Measurements from ENCODE around the gene HMGN3. TPM values are rescaled to one million over a fixed set of nuclear protein-coding genes. Genes with fewer than 3 reads are reported as not detected.

Gene HMGN3
- total and polyA plus RNA-seq, 2 experiments from 2014 or later = 240 to 570 TPM

GRCh38 chr6:79225717-79226599 is 8.5 kb downstream of the HMGN3 start:
- Histone ChIP-seq H3K9me3 (ENCODE audit: low read depth) (no peaks in the 10 kb centered on the region), H3K4me3 (no peak overlapping the region), H3K27me3 (no peaks in the 10 kb centered on the region), H3K27ac (peak overlapping the region; percentile 2), H3K36me3 (no peaks in the 10 kb centered on the region), H3K4me1 (ENCODE audit: low read depth) (peaks cover 13% of the 10 kb centered on the region)
- no peak for TF ChIP-seq CTCF (IDR thresholded peaks at IDR 0.05; ENCODE audit: low read depth, low read length)
- no peak for DNase-seq (ENCODE audit: low read depth in 1 of 2, low spot score in 1 of 2)

- H3K4me3 ChIP-seq = no peak overlapping the region
- no peak for DNase-seq (ENCODE audit: low read depth in 1 of 2, low spot score in 1 of 2)
- no peaks in the 10 kb centered on the region for H3K27me3 ChIP-seq
- TF ChIP-seq CTCF (IDR thresholded peaks at IDR 0.05; ENCODE audit: low read depth, low read length) = no peak
- no peaks in the 10 kb centered on the region for H3K9me3 ChIP-seq (ENCODE audit: low read depth)
- no peaks in the 10 kb centered on the region for H3K36me3 ChIP-seq
- peaks cover 13% of the 10 kb centered on the region for H3K4me1 ChIP-seq (ENCODE audit: low read depth)
- H3K27ac ChIP-seq = no peak overlapping the region
Observed at GRCh38 chr6:79223611-79224404, 10.7 kb downstream of the HMGN3 start.

GRCh38 chr6:79215213-79215824 is 19.2 kb downstream of the HMGN3 start:
- Histone ChIP-seq H3K9me3 (ENCODE audit: low read depth) (no peaks in the 10 kb centered on the region), H3K4me1 (ENCODE audit: low read depth) (peaks cover 42% of the 10 kb centered on the region), H3K27ac (peak overlapping the region; percentile 69), H3K36me3 (peaks cover 5% of the 10 kb centered on the region), H3K27me3 (no peaks in the 10 kb centered on the region), H3K4me3 (no peak overlapping the region)
- TF ChIP-seq CTCF (IDR thresholded peaks at IDR 0.05; ENCODE audit: low read depth, low read length) = no peak
- peak; percentile 48 to 58 for DNase-seq (ENCODE audit: low read depth in 1 of 2, low spot score in 1 of 2)

GRCh38 chr6:79212859-79213258 is 21.6 kb downstream of the HMGN3 start:
- Histone ChIP-seq H3K36me3 (peaks cover 14% of the 10 kb centered on the region), H3K27ac (no peak overlapping the region), H3K4me1 (ENCODE audit: low read depth) (peaks cover 44% of the 10 kb centered on the region), H3K27me3 (no peaks in the 10 kb centered on the region), H3K4me3 (no peak overlapping the region), H3K9me3 (ENCODE audit: low read depth) (no peaks in the 10 kb centered on the region)
- no peak for DNase-seq (ENCODE audit: low read depth in 1 of 2, low spot score in 1 of 2)
- no peak for TF ChIP-seq CTCF (IDR thresholded peaks at IDR 0.05; ENCODE audit: low read depth, low read length)

- H3K4me1 ChIP-seq (ENCODE audit: low read depth) = peaks cover 10% of the 10 kb centered on the region
- no peak overlapping the region for H3K27ac ChIP-seq
- H3K27me3 ChIP-seq = no peaks in the 10 kb centered on the region
- TF ChIP-seq CTCF (IDR thresholded peaks at IDR 0.05; ENCODE audit: low read depth, low read length) = no peak
- DNase-seq (ENCODE audit: low read depth in 1 of 2, low spot score in 1 of 2) = no peak
- no peak overlapping the region for H3K4me3 ChIP-seq
- H3K36me3 ChIP-seq = peaks cover 24% of the 10 kb centered on the region
- no peaks in the 10 kb centered on the region for H3K9me3 ChIP-seq (ENCODE audit: low read depth)
Observed at GRCh38 chr6:79208816-79209215, 25.7 kb downstream of the HMGN3 start.
